K562 (cell line): ENCODE results near the gene CSNK1A1. TPM values are rescaled to one million over a fixed set of nuclear protein-coding genes. Genes with fewer than 3 reads are reported as not detected.

Experiments
- CTBP1 ChIP-seq: fragments of 450-650 bp; IDR thresholded peaks from 2 replicates; pipeline ENCODE4 v1.6.1; 2016; ENCODE audit warnings: borderline replicate concordance
- DMBX1 ChIP-seq: fragments of 250-450 bp; sonication (Bioruptor Pico); IDR thresholded peaks from 2 replicates; pipeline ENCODE4 v1.8.0; 2022; ENCODE audit warnings: inconsistent platforms, mild to moderate bottlenecking, moderate library complexity, borderline replicate concordance
- MCM3 ChIP-seq: fragments of 450-650 bp; IDR thresholded peaks from 2 replicates; pipeline ENCODE4 v1.6.1; 2016
- PRMT5 ChIP-seq: sonication (generic); formaldehyde crosslinking; IDR thresholded peaks from 2 replicates; pipeline ENCODE4 v1.5.0; 2020; ENCODE audit warnings: missing genetic modification reagents
- SMC3 ChIP-seq: conservative IDR thresholded peaks from 2 replicates; pipeline ENCODE4 v1.6.1; 2011; ENCODE audit warnings: low read depth, low read length, improper control_type of control experiment; ENCODE audit not compliant: insufficient read depth
- TARDBP ChIP-seq: fragments of 450-650 bp; IDR thresholded peaks from 2 replicates; pipeline ENCODE4 v1.6.1; 2016
- ZNF347 ChIP-seq: fragments of 450-650 bp; formaldehyde crosslinking; IDR thresholded peaks from 2 replicates; pipeline ENCODE4 v1.4.0; 2020; ENCODE audit warnings: low read depth, mild to moderate bottlenecking, moderate library complexity
- ZNF407 ChIP-seq: fragments of 450-650 bp; IDR thresholded peaks from 2 replicates; pipeline ENCODE4 v1.6.1; 2016; ENCODE audit warnings: low read depth
- polyA plus RNA-seq, 8 experiments: library from polyadenylated mRNA; depleted of rRNA in 4 of 8; stranded (reverse) in 5 of 8; unstranded in 3 of 8; fragments of >200 nt; fragmentation: Nextera tagmentation in 2 of 8; fragmentation: Illumina TruSeq in 1 of 8; extraction: Ambion mirVana in 2 of 8; extraction: Trizol in 1 of 8; gene quantifications; 2 replicates each; pipeline versions ENCODE4 v1.2.1 to v1.2.3, GENCODE V29; 2011 to 2014; ENCODE audit warnings: inconsistent platforms in 1 of 8, missing spikeins in 1 of 8
- total RNA-seq, 7 experiments: library from RNA; depleted of rRNA in 6 of 7; stranded (reverse); fragments of >200 nt in 6 of 7; fragmentation: Illumina TruSeq in 2 of 7; extraction: Trizol in 2 of 7; gene quantifications; 2 replicates each; pipeline versions ENCODE4 v1.2.1 to v1.2.3, GENCODE V29; 2011 to 2021; ENCODE audit warnings: low replicate concordance in 1 of 7
- TF ChIP-seq, protein P1 (sequence below): fragments of 450-650 bp; IDR thresholded peaks from 2 replicates; pipeline ENCODE4 v1.6.1; 2017; ENCODE audit warnings: antibody characterized with exemption, mild to moderate bottlenecking
- TF ChIP-seq, protein P2 (sequence below): IDR thresholded peaks from 3 replicates; pipeline ENCODE4 v1.6.1; 2011; ENCODE audit warnings: borderline replicate concordance, mild to moderate bottlenecking; ENCODE audit not compliant: insufficient read length, insufficient read depth

Gene CSNK1A1
- total and polyA plus RNA-seq, 9 of the 15 experiments (the other 6 are each of a cell fraction or from before 2014, with no cell fraction given), result 49.1 to 196 (median 154) TPM

DNA sequence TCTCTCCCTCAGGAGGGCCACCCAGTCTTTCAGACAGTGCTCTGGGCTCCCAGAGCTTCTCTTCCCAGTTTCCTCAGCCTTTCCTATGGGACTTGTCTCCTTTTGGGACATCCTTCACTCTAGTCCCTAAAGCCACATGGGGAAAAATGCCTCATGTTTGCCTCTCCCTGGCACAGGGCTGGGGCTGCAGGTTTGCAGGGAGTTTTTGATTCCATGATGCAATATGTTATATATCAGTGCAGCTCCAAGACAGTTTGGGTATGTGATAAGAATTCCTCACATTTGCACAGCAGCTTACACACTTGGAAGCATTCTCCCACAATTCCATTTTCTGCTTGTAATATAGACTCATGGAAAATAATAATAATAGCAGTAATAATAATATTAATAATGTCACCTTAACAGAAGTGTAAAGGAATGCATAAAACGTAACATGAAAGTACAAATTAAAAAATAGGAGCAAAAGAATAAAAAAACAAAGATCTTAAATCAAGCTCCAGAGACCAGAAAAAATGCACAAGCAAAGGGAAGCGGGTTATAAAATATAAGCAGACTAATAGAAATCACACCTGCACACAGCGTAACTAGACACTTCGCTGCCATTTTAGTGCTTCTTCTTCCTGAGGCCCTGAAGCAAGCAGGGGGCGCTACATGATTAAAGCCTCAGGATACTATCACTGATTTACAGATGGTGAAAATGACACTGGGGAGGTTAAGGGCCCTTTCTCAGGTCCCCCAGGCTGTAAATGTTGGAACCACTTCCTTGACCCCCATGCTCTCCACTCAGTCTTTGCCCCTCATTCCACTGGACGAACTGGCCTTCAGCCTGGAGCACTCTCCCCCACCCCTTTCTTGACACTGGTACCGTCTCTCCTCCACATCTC is 102.2 kb downstream of the CSNK1A1 start (continued):
- TF ChIP-seq ZNF407 (no peak), PRMT5 (CRISPR knock-in tag) (no peak), MCM3 (no peak), TARDBP (no peak), CTBP1 (peak; percentile 22; the same call in 1 of the 2 replicates), SMC3 (peak; percentile 69), DMBX1 (CRISPR knock-in tag) (no peak), ZNF347 (CRISPR knock-in tag) (no peak)
- TF ChIP-seq, protein P1, sequence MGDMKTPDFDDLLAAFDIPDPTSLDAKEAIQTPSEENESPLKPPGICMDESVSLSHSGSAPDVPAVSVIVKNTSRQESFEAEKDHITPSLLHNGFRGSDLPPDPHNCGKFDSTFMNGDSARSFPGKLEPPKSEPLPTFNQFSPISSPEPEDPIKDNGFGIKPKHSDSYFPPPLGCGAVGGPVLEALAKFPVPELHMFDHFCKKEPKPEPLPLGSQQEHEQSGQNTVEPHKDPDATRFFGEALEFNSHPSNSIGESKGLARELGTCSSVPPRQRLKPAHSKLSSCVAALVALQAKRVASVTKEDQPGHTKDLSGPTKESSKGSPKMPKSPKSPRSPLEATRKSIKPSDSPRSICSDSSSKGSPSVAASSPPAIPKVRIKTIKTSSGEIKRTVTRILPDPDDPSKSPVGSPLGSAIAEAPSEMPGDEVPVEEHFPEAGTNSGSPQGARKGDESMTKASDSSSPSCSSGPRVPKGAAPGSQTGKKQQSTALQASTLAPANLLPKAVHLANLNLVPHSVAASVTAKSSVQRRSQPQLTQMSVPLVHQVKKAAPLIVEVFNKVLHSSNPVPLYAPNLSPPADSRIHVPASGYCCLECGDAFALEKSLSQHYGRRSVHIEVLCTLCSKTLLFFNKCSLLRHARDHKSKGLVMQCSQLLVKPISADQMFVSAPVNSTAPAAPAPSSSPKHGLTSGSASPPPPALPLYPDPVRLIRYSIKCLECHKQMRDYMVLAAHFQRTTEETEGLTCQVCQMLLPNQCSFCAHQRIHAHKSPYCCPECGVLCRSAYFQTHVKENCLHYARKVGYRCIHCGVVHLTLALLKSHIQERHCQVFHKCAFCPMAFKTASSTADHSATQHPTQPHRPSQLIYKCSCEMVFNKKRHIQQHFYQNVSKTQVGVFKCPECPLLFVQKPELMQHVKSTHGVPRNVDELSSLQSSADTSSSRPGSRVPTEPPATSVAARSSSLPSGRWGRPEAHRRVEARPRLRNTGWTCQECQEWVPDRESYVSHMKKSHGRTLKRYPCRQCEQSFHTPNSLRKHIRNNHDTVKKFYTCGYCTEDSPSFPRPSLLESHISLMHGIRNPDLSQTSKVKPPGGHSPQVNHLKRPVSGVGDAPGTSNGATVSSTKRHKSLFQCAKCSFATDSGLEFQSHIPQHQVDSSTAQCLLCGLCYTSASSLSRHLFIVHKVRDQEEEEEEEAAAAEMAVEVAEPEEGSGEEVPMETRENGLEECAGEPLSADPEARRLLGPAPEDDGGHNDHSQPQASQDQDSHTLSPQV, result peak; percentile 59
- TF ChIP-seq, protein P2, sequence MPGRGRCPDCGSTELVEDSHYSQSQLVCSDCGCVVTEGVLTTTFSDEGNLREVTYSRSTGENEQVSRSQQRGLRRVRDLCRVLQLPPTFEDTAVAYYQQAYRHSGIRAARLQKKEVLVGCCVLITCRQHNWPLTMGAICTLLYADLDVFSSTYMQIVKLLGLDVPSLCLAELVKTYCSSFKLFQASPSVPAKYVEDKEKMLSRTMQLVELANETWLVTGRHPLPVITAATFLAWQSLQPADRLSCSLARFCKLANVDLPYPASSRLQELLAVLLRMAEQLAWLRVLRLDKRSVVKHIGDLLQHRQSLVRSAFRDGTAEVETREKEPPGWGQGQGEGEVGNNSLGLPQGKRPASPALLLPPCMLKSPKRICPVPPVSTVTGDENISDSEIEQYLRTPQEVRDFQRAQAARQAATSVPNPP, result no peak
